Transverse colon (tissue), 4 donors: Measurements from ENCODE around the gene METTL2B.
"Not testable (repeated sequence)": the region's sequence is repeated elsewhere in the genome, so short reads cannot be mapped to it uniquely, and the experiment has no call there.

Source experiments
- CTCF ChIP-seq, 5 experiments: fragments of 200-600 bp in 3 of 5; fragments of 450-650 bp in 2 of 5; sonication (generic) in 3 of 5; IDR thresholded peaks; 1 replicate in 2 of 5; 2 replicates in 3 of 5; pipeline ENCODE4 v1.5.1; 2016 to 2017; ENCODE audit warnings: antibody characterized with exemption in 5 of 5, inconsistent platforms in 3 of 5, mild to moderate bottlenecking in 2 of 5, moderate library complexity in 1 of 5
- POLR2AphosphoS5 ChIP-seq, 3 donors: sonication (generic); formaldehyde crosslinking; IDR thresholded peaks; one replicate each; pipeline ENCODE4 v1.6.1; 2016; ENCODE audit warnings: antibody characterized with exemption in 3 of 3

- not testable (repeated sequence) for TF ChIP-seq CTCF, POLR2AphosphoS5 (IDR thresholded peaks at IDR 0.05)
Observed at GRCh38 chr7:128505416-128505815, 28.9 kb downstream of the METTL2B start.
